HG02943 (cell line): Measurements from ENCODE around the gene ZCCHC10.
"Not testable (repeated sequence)": the region's sequence is repeated elsewhere in the genome, so short reads cannot be mapped to it uniquely, and the experiment has no call there.

Experiments used
- ATAC-seq: cut with Tn5 transposase; IDR thresholded peaks from one replicate; pipeline ENCODE4 v1.9.1; 2021; ENCODE audit warnings: mild to moderate bottlenecking, low read depth, moderate library complexity; ENCODE audit not compliant: unreplicated experiment

ZCCHC10 gene

DNA sequence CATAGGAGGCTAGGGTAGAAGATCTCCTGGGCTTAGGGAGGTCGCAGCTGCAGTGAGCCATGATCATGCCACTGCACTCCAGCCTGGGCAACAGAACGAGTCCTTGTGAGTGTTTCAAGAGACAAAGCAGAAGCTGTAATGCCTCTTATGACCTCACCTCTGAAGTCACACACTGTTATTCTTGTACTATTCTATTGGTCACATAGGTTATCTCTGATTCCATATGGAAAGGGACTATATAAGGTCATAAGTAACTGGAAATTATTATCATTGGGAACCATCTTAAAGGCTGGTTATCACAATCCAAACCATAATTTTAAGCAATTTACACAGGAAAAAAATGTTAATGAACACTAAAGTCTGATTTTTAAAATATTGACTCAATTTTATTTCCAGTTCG, 45.1 kb downstream of the ZCCHC10 start:
- no peak for ATAC-seq

DNA sequence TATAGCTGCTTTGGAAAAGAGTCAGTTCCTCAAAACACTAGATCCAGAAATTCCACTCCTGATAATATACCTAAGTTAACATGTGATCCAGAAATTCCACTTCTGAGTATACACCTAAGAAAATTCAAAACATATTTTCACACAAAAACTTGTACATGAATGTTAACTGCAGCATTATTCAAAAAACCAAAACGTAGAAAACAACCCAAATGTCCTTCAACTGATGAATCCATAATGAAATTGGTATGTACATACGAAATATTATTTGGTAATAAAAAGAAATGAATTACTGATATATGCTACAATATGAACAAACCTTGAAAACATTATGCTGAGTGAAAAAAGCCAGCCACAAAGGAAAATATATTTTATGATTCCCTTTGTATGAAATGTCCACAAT, 46.4 kb downstream of the ZCCHC10 start:
- no peak for ATAC-seq

DNA sequence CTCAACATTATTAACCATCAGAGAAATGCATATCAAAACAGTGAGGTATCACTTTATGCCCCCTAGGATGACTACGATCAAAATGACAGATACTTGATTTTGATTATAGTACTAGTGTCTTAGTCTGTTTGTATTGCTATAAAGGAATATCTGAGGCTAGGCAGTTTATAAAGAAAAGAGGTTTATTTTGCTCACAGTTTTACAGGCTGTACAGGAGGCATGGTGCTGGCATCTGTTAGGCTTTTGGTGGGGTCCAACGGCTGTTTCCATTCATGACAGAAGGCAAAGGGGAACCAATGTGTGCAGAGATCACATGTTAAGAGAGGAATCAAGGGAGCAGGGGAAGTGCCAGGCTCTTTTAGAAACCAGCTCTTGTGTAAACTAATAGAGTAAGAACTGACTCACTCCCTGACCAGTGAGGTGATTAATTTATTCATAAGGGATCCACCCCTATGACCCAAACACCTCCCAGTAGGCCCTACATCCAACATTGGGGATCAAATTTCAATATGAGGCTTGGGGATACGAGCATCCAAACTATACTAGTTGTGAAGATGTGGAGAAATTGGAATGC, 46.9 kb downstream of the ZCCHC10 start:
- no peak for ATAC-seq

DNA sequence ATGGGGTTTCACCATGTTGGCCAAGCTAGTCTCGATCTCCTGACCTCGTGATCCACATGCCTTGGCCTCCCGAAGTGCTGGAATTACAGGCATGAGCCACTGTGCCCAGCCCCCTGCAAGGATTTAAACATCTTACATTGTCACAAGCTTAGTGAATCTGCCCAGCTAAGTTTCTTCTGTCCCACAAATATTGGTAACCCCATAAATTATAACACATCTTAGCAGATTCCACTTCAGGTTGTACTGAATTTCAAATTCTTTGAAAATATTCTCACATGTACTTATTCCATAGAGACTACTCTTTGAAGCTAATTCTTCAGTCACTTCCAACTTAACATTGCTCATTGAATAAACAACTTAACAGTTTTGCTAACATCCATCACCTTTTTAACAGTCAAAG, 49.5 kb downstream of the ZCCHC10 start:
- no peak for ATAC-seq

DNA sequence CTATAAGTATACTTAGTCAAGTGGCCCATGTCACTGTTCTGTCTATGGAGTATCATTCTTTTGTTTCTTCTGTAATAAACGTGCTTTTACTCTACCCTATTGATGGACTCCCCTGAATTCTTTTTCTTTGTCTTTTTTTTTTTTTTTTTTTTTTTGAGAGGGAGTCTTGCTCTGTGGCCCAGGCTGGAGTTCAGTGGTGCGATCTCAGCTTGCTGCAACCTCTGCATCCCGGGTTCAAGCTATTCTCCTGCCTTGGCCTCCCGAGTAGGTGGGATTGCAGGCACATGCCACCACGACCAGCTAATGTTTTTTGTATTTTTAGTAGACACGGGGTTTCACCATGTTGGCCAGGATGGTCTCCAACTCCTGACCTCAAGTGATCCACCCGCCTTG, 53.9 kb downstream of the ZCCHC10 start:
- not testable (repeated sequence) for ATAC-seq

DNA sequence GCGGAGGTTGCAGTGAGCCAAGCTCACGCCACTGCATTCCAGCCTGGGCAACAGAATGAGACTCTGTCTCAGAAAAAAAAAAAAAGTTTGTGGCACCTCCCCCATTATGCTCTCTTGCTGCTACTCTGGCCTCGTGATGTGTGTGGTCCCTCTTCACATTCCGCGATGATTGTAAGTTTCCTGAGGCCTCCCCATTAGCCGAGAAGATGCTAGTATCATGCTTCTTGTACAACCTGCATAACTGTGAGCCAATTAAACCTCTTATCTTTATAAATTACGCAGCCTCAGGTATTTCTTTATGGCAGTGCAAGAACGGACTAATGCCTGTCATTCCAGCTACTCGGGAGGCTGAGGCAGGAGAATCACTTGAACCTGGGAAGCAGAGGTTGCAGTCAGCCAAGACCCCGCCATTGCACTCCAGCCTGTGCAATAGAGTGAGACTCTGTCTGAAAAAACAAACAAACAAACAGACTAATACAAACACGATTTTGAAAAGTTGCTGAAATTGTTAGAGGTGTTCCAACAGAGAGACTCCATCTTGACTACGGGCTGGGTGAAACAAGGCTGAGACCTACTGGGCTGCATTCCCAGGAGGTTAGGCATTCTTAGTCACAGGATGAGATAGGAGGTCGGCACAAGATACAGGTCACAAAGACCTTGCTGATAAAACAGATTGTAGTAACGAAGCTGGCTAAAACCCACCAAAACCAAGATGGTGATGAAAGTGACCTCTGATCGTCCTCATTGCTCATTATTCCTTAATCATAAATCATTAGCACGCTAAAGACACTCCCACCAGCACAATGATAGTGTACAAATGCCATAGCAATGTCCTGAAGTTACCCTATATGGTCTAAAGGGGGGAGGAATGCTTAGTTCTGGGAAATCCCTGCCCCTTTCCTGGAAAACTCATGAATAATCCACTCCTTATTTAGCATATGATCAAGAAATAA, 54.6 kb downstream of the ZCCHC10 start:
- no peak for ATAC-seq

DNA sequence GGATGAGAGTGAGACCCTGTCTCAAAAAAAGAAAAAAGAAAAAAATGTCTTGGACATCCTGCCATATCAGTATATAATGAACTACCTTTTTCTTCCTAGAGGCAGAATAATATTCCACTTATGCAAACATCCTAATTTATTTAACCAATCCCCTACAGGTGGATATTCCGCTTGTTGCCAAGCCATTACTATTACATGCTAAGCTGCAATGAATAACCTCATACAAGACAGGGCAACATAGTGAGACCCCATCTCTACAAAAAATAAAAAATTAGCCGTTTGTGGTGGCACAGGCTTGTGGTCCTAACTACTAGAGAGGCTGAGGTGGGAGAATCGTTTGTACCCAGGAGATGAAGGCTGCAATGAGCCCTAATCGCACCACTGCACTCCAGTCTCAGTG, 61.2 kb downstream of the ZCCHC10 start:
- ATAC-seq = no peak

DNA sequence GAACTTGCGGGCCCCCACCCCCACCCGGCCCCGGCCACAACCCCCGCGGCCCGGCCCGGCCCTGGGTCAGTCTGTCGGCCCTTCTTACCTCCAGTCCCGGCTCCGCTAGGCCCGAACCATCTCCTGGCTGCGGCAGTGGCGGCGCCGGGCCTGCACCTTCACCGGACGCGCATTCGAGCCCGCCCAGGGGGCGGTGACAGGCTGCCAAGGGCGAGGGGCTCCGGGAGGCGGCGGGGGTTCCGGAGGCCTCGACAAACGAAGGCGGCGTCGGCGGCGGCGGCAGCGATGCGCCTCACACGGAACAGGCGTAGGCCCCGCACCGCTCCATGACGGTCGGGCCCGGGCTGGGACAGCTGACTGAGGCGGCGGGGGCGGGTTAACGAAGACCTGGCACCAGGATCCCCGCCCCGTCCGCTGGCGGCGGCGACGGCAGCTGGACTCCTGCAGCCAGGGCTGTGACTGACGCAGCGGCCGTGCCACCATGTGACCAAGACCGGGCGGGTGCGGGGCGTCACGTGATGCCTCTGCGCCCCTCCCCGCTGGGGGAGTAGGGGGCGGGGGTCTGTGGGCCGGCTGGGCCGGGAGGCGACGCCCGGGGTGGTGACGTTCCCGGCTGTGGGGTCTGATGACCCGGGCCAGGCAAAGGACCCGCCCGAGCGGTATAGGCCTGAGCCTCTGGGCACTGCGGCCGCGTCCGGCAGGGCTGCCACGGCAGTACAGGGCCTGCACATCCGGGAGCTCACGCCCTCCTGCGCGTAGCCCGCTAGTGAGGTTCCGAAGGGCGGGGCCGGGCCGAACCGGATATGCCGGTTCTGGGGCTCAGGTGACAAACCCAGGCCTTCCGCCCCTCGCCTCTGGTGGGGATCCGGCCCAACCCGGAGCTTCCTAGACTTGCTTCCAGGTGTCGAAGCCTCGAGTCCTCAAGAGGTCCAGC, 62.9 kb downstream of the ZCCHC10 start, which contains the start of gene AFF4:
AFF4 (minus strand) TSS at position 464 of the 934 bp plus-strand sequence. CDS start 26,445 bp downstream, outside the sequence.
- ATAC-seq = peak; percentile 93

DNA sequence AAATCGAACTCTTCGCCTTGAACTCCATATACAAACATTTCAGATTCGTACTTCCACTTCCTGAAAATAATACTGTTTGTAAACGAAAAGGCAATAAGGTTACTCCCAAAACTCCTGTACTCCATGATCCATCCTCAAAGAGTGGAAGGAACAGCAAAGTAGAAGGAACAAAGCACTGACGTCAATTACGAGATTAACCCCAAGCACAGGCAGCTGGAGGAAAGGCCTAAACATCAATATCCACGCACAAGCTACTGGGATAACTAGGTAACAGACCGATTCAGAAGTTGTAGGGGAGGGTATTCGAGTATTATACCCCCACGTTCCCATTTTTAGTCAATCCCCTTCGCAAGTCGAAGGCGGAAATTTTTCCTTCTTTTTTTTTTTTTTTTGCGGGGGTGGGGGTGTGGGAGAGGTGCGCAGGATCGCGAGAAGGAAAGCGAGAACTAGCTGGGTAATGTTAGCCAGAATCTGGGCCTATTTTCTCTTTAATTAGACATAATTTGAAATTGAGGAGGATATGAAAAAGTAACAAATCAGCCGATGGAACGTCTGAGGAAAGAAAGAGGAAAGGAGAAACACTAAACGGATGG, 63.8 kb downstream of the ZCCHC10 start:
- no peak for ATAC-seq

DNA sequence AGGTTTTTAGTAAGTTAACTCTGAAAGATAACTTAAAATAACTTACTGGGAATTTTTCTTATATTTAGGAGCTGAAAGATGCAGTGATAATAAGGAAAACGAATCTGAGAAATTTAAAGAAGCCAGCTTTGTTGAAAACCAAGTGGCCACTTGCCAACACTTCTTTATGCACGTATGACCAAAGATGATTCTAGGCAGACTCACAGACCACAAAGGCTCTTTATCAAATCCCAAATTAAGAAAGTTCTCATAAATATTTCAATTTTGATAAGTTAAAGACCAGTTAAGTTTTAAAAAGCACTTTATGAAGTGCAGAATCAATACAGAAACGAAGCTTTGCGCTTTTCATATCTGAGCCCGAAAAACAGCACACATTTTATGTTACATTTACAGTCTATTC, 64.5 kb downstream of the ZCCHC10 start:
- no peak for ATAC-seq

DNA sequence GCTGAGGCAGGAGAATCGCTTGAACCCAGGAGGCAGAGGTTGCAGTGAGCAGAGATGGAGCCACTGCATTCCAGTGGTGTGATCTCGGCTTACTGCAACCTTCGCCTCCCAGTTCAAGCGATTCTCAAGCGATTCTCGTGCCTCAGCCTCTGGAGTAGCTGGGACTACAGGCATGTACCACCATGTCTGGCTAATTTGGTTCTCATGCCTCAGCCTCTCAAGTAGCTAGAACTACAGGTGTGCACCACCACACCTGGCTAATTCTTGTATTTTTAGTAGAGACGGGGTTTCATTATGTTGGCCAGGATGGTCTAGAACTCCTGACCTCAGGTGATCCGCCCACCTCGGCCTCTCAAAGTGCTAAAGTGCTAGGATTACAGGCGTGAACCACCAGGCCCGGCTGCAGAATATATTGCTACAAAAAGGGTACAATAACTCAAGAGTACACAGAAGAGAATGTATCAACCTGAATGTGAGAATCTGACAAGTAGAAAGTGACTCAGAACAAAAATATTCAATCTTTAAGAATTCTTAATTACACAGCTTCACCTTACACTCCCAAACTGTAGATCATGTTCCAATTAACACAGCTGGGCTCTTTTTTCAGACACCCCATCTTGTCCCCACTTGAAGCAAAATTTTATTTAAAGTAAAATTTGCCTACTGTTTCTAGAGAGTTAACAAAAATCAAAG, 65.1 kb downstream of the ZCCHC10 start:
- not testable (repeated sequence) for ATAC-seq

DNA sequence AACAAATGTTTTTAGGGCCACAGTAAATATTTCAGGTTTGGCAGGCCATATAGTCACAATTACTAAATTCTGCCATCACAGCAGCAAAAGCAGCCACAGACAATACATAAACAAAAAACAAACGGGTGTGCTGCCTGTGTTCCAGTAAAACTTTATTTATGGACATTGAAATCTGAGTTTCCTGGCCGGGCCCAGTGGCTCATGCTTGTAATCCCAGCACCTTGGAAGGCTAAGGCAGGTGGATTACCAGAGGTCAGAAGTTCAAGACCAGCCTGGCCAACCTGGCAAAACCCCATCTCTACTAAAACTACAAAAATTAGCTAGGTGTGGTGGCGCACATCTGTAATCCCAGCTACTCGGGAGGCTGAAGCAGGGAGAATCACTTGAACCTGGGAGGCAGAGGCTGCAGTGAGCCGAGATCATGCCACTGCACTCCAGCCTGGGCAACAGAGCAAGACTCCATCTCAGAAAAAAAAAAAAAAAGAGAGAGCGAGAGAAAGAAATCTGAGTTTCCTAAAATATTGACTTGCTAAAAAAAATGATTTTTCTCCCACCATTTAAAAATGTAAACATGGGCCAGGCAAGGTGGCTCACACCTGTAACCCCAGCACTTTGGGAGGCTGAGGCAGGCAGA, 70.1 kb downstream of the ZCCHC10 start:
- ATAC-seq = not testable (repeated sequence)

DNA sequence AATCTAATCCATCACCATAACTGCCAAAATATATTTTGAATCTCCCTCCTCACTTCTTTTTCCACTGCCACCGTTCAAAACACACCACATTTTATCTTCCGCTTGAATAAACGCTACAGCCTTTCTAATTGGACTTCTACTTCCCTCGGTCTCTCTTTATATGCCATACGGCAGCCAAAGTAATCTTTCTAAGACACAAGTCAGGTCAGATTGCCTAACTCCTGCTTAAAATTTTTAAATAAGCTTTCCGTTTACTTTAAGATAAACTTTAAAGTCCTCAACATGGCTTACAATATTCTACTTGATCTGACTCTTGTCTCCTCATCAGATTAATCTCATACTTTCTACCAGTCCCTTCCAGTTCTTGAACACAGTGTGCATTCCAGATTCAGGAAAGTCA, 72.6 kb downstream of the ZCCHC10 start:
- no peak for ATAC-seq

DNA sequence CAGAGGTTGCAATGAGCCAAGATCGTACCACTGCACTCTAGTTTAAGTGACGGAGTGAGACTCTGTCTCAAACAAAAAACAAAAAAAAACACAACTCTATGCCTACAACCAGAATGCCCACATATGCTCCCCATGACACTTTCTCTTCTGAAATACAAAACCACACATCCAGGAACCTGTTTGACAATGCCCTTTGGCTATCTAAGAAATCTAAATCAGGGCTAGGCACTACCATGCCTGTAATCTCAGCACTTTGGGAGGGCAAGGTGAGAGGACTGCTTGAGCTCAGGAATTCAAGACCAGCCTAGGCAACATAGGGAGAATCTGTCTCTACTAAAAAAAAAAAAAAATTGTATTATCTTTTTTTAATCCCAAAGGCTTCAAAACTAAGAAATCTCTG, 73.5 kb downstream of the ZCCHC10 start:
- no peak for ATAC-seq

DNA sequence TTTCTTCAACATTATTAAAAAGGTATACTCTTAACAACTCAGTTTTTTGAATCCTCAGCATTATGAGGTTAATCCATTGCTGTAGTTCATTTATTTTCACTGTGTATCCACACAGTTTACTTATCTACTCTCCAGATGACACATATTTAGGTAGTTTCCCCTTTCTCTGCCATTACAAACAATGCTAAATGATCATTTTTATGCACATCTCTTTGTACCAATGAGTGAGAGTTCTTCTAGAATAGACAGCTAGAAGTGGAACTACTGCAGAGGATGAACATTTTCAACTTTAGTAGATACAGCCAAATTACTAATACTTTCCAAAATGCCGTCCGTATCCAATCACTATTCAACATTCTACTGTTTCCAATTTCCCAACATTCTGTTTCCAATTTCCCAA, 74.5 kb downstream of the ZCCHC10 start:
- ATAC-seq = no peak

DNA sequence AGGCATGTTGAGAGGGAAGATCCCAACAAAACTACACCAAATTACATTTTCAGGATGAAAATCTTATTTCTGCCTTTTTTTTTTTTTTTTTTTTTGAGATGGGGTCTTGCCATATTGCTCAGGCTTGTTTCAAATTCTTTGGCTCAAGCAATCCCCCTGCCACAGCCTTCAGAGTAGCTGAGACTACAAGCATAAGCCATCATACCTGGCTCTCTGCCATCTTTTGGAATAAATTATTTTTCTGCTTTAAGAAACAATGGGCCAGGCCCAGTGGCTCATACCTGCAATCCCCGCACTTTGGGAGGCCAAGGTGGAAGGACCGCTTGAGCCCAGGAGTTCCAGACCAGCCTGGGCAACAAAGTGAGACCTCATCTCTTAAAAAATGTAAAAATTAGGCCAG, 77.2 kb downstream of the ZCCHC10 start:
- ATAC-seq = no peak

DNA sequence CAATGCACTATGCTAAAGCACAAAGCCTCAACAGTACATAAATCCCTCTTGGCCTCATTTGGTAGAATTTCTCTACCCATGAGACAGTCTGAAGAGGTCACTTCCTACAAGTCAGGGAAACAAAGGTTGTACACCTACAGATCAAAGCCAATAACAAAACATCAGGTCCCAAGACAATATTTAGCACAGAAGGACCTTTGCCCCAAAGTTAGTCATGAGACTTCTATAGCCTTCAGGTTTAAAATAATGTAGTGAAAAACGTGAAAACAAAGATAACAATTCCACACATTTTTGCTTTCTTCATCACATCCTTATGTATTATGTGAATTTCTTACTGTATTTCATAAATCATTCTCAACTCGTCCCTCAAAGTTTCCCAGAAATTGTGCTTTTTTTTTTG, 78.7 kb downstream of the ZCCHC10 start:
- ATAC-seq = no peak
